CD4-positive, alpha-beta T cell treated with Interleukin-17A for 1 hour (primary cell): Measurements from ENCODE around the gene THRA.

Source experiments
- DNase-seq: peaks from one replicate; pipeline ENCODE4 v3.0.0-alpha.2; 2020

The THRA gene

DNA sequence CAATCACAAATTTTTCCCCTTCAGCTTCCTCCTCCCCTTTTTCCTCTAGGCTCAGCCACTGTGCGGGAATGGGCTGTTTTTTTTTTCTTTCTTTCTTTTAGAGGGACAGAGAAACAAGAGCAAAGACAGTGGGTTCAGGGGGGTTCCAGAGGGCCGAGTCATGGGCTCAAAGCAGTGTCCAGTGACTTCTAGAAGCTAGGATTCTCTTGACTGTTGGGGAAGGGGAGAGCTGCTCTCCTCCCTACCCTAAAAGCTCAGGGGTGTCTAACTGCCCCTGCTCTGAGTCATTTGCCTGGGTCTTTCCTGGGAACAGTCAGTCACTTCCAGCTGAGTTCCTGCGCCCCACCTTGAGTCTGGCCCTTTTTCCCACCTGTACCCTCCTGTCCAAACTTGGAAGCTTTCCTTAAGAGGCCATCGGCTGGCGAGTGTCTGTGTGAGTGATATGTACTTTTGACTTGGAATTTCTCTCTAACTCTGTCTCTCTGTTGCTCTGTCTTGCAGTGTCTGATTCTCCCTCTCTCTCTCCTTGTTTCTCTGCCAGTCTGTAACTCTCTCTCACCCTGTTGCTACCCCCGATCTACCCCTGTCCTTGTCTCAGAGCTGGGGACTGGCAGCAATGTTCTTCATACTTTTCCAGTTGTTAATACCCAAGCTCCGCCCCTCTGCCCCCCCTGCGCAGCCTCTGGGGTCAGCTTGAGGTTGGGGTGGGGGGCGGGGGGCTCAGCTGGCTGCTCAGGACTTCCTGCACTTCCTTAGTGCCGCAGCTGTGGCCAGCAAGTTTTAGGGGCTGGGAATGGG, 2.4 kb downstream of the THRA start:
- no peak for DNase-seq

DNA sequence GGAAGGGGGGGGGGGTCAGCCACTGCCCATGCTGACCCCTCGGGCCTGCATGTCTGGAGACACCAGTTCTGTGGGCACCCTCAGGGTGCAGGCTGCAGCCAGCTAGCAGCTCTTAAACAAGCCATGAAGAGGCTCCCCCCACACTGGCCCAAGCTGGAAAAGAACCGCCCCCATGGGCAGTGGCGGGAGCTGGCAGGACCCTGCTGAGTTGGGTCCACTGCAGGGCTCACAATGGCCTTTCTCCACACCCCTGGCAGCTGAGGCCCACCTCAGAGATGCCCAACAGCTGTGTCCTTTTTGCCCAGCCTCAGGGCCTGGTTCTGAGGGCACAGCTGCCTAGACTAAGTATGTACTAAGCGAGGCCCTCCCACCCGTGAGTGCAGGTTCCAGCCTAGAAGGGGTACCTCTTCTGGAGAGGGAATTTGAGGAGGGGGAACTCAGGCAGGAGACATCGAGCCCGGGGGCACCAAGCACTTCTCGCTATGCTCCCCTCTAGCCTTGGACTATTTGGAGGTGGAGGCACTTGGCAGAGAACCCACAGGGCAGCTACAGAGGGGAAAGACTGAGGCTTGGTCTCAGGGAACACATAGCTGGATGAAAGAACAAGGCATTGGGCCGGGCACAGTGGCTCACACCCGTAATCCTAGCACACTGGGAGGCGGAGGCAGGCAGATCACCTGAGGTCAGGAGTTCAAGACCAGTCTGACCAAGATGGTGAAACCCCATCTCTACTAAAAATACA, 3.2 kb downstream of the THRA start:
- no peak for DNase-seq

DNA sequence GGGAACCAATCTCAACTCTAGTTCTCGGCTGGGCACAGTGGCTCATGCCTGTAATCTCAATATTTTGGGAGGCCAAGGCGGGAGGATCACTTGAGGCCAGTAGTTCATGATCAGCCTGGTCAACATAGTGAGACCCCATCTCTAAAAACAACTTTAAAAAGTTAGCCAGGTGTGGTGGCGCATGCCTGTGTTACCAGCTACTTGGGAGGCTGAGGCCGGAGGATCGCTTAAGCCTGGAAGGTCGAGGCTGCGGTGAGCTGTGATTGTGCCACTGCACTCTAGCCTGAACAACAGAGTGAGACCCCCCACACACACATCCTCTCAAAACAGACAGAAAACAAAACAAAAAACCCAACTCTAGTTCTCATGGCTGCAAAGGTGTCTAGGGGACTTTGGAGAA, 4.9 kb downstream of the THRA start:
- DNase-seq = no peak

DNA sequence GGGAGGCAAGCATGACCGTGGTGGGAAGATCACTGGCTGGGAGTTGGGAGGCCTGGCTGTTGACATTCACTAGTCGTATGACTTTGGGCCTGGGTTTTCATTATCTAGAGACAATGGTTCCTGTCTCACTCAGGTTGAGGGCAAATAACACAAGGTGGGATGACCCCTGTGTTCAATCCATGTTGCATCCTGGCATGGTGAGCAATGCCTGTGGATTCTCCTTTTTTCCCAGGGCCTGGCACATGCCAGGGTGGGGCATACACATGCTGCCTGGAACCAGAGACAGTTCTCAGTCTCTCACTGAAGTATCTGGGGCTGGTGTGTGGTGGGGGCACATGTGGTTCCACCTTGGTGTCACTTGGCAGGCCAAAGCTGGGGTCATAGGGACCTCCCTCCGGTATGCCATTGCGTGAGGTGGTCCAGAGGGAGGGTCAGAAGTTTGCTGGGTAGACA, 5.4 kb downstream of the THRA start:
- no peak for DNase-seq

DNA sequence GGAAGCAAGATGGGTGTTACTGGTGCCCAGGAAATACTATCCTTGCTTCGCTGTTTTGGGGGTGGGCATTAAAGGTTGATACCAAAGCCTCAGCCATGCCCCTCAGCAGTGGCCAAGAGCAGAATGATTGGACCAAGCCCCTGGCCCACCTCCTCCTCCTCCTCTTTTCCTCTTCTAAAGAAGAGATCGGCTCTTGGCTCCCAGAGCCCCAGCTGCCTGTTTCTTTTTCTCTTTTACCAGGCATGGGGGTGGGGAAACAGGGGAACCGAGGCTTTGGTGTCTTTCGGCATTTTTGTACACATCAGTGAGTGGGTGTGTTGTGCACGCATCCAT, 5.8 kb downstream of the THRA start:
- DNase-seq = no peak

DNA sequence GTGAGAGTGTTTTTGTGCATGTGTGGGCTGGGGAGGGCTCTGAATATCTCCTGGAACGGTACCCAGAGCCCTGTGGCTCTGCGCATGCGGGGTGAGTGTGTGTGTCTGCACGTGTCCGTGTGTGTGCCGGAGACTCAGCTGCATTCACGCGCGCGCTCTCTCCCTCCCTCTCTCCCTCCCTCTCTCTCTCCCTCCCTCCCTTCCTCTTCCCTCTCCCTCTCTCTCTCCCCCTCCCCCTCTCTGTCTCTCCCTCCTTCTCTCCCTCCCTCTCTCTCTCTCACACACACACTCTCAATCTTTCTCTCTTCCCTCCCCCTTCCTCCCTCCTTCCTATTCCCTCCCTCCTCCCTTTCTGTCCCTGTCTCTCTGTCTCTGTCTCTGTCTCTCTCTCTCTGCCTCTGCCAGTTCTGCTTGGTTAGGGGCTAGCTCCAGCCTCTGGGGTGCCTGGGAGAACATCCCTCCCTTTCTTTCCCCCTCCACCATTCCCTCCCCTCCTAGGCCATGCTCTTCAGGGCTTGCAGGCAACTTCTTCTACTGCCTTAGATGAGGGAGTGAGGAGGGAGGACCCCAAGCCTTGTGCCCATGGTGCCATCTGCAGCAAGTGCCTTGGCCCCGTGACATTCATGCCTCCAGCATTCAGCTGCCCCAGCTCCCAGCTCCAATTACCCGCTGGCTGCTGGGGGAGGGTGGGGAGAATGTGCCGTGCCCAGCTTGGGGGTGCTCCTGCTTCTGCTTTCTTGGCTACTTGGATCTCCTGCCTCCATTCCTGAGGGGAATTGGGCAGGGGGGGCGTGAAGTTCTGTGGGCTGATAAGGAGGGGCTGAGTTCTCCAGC, 6.4 kb downstream of the THRA start:
- DNase-seq = peak; percentile 82

DNA sequence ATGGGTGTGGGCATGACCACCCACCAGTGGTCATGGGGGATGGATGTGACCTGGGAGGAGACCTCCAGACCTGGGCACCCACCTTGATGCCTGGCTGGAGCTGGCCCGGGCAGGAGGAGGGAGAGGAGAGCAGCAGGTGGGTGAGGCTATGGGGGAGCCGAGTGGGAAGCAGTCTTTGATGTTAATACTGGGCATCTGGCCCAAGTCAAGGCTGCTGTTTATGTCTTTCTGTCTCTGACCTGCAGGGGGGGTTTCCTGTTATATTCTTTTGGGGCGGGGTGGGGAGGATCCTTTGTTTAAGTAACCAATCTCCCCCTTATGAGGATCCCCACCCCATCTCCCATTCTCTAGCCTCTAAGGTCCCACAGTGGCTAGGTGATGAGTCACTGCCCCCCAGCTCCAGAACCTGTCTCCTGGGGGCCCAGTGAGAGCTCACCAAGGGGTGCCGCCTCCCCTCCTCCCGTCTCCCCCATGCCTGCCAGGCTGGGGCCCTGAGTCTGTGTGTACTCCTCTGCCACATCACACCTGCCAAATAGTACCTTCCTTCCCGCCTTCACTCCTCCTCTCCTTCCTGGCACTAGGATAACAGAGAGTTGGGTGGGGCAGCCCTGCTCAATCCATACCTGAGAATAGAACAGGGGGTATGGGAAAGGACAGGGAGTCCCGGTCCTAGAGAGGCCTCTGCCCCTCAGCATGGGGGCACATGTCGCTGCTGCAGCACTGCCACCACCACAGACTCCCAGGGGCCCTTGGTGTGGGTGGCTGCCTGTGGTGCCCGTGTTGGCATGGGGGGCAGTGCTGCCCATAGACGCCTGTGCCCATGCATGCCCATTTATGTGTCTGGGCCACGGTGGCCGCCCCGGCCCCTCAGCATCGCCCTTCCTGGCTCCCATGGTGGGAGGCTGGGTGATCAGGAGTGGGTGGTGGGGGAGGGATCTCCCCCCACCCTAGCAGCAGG, 7.3 kb downstream of the THRA start:
- peak; percentile 72 for DNase-seq

DNA sequence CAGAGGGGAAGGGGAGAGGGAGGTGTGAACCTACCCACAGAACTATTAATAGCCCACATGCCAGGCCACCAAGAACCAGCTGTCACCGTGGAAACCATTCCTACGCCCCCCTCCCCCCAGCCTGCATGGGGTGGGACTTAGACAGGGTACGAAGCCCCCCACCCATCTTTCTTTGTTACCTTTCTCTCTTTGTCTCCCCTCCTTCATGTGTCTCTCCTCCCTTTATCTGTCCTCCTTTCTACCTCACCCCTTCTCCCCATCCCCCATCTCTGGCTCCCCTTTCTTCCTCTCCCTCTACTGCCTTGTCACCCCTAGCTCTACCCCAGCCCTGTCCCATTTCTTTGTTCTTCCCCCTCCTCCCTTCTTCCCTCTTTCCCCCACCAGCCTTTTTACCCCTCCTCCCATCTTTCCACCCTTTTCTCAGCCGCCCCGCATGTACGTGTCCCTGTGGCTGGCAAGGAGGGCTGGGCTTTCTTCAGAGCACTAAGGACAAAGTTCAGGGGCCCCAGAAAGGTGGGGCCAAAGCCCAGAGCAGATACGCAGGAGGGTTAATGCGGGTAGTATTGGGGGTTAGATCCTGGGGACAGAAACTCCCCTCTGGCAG, 8.0 kb downstream of the THRA start:
- no peak for DNase-seq

DNA sequence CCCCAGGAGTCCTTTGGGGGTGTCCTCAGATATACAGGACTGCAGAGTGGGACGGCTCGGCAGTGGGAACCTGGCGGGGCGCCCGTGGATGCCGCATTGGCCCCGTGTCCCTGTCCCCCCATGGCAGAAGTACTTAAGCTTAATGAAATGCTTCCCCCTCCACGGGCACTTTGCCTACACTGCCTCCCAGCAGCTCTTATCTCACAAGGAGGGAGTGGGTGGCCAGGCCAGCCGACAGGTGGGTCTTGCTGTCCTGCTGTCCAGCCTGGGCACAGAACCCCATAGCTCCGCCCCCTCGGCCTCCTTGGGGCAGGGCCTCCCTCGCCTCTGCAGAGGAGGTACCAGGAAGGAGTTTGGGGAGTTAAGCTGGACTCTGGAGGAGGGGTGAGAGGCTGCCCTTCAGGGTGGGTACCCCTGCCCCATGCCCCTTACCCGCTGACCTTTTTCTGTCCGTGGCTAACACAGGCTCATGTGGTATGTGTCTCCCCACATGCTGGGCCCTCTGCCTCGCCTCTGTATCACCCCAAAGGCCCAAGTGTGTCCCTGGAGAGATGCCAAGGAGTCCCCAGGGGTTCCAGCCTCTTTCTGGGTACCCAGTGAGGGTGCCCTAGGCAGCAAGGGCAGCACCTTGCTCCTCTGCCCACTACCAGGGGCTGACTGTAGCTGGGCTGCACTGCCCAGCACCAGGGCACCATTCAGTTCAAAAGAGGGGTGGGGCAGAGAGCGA, 8.7 kb downstream of the THRA start:
- DNase-seq = no peak

DNA sequence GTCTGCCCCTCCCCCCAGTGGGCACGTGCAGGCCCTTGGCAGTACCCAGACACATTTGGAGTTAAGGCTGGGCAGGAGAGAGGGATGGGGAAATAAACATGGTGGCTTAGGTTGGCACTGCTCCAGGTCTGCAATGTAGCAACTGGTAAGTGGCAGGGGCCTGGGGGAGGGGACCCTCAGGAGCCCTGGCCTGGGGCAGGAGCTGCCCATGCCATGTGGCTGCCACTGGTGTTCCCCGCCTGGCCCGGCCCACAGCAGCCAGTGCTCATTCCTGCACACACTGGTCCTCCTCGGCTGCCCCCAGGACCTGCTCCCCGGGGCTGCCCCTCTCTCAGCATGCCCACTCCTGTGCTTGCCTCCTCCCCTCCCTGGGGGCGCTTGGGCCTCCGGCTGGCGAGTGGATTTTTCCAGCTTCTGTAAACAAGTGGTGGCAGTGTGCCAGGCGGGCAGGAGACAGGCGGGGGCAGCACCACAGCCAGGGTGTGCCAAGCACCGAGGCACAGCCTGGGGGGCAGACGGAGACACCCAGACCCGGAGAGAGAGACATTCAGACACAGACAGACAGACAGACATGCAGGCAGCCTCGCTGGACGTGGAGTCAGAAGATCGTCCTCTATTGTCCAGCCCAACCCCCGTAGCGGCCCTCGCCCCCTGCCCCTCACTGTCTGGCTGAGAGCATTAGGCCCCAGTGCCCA, 9.4 kb downstream of the THRA start:
- DNase-seq = no peak

DNA sequence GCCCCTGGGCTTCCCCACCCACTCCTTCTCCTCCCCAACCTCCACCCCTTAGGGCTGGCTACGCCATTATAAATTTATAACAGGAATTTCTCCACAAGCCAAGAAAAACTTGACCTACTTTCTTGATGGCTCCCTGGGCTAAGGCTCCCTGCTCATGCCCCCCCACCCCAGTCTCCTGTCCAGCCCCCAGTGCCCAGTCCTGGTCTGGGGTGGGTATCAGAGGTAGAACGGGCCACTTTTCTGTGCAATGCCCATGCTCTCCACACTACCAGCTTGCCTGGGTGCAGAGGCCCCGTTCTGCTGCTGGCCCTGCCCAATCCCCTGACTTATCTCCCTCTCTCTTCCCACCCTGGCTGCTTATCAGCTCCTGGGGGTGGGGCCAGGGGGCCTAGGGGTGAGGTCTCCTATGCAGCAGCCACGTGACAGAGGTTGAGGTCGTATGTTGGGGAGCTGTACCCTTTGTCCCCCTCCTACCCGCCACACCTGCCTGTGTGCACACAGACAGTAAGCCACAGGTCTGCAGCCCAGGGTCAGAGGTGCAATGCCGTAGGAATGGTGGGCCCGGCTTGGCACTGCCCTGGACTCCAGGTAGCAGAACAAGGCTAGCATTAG, 10.1 kb downstream of the THRA start:
- DNase-seq = no peak

DNA sequence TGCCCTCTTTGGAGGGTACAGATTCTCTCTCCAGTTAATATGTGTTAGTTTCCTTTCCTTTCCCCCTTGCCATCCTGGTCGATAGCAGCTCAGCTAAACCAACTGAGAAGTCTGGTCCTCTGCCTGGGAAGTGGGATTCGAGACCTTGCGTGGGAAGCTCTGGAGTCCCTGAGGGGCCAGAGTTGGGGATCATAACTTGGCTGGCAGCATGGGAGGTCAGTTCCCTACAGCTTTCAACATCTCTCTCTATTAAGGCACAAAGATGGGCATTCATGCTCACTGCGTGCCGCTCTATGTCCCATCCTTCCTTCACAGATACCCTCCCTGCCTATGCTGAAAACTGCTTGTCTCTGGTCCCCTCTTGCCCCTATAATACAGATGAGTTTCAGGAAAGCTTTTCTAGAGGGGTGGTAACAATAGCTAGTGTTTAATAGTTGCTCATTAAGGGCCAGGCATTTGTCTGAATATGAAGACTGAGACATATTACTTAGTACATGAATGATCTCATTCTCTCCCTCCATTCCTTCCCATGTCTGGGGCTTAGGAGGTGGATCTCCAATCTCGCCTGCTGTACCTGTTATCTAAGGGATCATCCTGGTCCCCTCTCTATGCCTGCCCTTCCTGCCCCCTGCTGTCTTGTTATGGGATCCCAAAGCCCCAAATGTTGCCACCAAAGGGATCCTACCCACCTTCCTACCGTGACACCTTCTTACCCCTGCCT, 10.8 kb downstream of the THRA start:
- no peak for DNase-seq

DNA sequence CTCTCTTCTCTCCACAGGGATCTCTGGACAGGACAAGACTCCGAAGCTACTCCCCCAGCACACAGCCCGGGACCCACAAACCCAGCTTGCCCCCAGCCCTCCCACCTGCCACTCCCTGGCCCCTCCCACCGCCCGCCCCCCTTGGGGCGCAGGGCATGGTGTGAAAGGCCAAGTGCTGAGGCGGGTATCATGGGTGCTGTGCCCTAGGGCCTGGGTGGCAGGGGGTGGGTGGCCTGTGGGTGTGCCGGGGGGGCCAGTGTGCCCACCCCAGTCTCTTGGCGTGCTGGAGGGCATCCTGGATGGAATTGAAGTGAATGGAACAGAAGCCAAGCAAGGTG, 11.4 kb downstream of the THRA start:
- no peak for DNase-seq

DNA sequence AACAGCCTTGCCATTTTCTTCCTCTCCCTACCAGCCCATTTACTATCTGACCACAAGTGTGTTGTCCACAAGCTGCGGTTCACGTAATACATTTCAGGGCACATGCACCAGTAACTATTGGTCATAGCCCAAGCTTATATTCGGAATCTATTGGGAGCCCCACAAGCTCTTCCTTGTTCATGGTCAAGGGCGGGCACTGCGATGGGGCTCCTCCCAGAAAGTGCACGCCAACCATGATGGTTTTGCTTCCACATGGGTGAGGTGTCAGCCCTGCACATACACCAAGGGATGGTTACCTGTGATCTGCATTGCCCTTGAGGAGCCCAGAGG, 12.1 kb downstream of the THRA start:
- DNase-seq = no peak

DNA sequence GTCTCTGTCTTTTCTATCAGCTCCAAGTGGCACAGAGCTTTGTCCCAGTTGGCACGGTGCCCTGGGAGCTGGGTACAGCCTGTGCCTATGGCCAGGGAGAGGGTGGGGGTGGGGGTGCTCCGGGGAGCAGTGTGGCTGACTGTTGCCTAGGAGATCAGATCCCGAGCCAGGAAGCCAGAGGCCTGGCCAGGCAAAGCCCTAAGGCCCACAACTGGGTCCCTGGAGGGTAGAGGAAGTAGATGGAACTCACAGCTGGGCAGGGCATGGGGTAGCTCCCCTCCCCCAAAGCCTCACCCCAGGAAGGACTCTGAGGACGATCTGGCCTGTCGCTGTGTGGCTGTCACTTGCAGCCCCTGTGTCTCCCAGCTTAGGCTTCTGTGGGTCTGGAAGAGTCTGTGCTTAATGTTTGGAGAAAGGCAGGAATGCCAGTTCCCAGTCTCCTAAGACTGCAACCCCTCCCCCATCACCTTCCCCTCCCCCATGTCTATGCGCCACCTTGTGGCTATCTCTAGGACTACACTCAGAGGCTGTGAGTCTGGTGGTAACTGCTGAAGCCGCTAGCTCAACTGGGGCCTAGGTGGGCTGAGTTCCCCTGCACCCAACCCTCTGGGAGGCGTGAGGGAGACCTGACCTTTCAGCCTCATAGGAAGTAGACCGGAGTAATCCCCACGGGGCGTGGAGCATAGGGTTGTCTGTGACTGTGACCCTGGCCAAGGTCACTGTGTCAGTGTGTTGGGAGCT, 12.6 kb downstream of the THRA start:
- DNase-seq = peak; percentile 78

DNA sequence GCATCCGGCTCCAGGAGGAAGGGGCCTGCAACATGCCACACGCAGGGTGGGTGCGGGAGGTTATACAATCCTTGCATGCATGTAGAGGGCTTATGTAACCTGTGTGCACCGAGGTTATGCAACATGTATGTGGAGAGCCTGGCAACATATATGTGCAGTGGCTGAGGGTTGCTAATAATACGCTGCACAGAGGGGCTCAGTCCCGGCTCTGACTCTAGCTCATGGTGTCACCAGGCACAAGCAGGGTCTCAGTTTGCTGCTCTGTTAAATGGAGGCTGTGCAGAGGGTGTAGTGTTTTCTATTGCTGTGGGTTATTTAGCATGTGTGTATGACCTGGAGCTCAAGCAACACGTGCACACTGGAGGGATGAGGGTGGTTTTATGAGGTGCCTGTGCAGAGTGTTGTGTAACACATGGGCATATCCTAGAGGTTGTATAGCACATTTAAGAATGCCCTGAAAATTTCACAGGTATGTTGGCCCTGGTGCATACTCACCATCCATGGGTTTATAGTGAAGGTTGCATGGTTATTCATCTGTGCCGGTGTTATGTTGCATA, 13.3 kb downstream of the THRA start:
- DNase-seq = no peak

DNA sequence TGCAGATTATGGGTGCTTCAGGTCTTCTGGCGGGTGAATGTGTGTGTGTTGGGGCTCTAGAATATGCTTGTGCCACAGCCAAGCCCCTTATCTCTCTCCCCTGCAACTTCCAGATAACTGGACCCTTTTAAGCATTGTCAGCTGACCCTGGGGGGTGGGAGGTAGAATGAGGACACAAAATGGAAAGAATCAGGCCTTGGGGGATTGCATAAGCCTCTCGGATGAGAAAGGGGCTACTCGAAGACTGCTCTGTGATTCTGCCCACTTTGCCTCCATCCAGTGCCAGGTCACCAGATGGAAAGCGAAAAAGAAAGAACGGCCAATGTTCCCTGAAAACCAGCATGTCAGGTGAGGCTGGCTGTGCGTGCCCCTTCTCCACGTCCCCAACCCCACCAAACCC, 13.8 kb downstream of the THRA start:
- DNase-seq = no peak

DNA sequence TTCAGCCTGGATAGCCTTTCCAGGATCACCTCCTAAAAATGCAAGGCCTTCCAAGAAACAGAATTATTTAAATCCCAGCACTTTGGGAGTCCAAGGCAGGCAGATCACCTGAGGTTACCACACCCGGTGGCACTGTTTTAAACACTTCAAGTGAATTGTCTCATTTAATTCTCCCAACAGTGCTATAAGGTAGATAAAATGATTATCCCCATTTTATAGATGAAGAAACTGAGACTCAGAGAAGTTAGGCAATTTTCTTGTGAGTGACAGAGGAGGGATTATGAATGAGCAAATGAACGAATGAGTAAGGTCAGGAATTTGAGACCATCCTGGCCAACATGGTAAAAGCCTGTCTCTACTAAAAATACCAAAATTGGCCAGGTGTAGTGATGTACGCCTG, 16.8 kb downstream of the THRA start:
- no peak for DNase-seq

DNA sequence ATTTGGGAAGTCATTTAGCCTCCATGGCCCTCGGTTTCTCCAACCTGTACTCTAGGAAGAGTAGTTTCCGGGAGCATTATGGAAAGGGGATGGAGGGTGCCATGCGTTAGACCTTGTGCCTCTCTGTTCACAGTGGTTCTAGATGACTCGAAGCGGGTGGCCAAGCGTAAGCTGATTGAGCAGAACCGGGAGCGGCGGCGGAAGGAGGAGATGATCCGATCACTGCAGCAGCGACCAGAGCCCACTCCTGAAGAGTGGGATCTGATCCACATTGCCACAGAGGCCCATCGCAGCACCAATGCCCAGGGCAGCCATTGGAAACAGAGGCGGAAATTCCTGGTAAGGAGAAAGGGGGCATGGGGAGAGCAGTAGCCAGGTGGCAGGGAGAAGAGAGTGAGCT, 21.7 kb downstream of the THRA start:
- DNase-seq = no peak
